Subcutaneous adipose tissue (tissue), 4 donors: Measurements from ENCODE around the gene ZNF608. TPM values are rescaled to one million over a fixed set of nuclear protein-coding genes. Genes with fewer than 3 reads are reported as not detected.

Source experiments
- total RNA-seq, 4 donors: library from RNA; depleted of rRNA; stranded (reverse); fragments of >200 nt; gene quantifications; one replicate each; pipeline ENCODE4 v1.1.0, GENCODE V29; 2016
- TF ChIP-seq, protein P1 (sequence below): fragments of 450-650 bp; IDR thresholded peaks from one replicate; pipeline ENCODE4 v1.5.1; 2016; ENCODE audit warnings: low read depth, mild to moderate bottlenecking, control low read depth, antibody characterized with exemption, moderate library complexity

The ZNF608 gene
- total RNA-seq, 4 donors from 2014 or later: 8.0 to 17.2 (median 10.8) TPM

DNA sequence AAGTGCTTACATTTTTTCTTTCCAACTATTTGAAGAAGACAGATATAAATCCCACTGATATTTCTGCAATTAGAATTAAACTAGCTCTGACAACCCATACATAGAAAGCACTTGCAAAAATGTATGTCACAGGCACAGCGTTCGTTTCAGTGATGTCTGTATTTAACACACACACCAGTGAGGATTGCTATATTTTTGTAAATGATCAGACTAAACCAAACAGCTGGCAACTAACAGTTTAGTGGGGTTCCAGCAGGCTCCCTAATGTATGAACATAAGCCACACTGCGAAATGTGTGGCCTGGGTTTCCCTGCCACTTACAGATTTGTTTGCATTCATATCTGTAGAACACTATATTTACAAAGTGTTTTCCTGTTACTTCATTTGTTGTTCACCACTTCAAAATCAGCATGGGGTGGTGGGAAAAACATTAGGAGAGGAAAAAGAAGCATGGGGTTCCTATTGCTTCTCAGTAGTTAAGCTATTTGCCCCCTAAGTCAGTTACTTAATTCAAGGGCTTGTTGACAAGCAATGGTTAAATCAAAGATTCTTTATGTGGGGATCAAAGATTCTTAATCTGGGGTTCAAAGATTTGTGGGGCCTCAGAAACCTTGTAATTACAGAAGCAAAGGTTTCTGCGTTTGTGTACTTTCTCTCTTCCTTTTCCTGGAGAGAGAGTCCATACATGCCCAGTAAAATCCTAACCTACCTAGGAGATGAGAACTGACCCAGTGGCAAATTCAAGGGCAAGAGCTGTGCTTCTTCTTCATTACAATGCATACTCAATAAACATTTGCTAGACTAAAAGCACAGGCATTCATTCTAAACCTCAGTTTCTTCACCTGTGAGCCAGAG lies 27.1 kb downstream of the ZNF608 start:
- TF ChIP-seq, protein P1, sequence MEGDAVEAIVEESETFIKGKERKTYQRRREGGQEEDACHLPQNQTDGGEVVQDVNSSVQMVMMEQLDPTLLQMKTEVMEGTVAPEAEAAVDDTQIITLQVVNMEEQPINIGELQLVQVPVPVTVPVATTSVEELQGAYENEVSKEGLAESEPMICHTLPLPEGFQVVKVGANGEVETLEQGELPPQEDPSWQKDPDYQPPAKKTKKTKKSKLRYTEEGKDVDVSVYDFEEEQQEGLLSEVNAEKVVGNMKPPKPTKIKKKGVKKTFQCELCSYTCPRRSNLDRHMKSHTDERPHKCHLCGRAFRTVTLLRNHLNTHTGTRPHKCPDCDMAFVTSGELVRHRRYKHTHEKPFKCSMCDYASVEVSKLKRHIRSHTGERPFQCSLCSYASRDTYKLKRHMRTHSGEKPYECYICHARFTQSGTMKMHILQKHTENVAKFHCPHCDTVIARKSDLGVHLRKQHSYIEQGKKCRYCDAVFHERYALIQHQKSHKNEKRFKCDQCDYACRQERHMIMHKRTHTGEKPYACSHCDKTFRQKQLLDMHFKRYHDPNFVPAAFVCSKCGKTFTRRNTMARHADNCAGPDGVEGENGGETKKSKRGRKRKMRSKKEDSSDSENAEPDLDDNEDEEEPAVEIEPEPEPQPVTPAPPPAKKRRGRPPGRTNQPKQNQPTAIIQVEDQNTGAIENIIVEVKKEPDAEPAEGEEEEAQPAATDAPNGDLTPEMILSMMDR: no peak

DNA sequence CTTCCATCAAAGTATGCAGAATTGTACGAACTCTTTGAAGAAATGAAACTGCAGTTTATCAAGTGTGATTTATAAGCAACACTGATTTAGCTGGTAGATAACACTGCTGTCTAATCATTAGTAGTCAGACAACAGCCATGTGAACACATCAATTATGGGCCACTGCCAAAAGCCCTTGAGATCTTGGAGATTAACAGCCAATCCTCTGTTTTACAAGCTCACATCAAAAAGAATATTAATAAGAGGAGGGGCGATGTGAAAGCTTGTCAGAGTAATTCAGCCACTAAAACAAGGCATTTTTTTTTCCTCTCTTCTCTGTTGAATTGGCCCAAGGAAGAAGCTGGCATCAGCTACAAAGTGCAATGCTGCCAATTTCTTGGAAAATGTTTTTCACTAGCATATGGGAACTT lies 28.1 kb downstream of the ZNF608 start:
- TF ChIP-seq, protein P1: no peak

DNA sequence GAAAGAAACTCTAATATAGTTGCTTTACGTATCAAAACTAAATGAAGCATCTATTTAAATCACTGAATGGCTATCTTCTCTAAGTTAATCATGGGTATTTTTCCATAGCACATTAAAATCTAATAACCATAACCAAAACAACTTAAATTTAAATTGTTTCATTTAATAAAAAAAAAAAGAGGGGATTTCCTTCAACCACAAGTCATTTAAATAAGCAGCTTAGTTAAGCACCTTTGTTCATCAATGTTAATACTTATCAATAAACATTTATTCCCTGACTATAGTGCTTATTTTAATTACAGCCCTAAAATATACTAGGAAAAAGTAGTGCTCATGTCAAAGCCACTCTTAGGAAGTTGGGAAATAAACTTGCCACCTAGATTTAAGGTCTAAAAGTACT lies 30.3 kb downstream of the ZNF608 start:
- TF ChIP-seq, protein P1: no peak

DNA sequence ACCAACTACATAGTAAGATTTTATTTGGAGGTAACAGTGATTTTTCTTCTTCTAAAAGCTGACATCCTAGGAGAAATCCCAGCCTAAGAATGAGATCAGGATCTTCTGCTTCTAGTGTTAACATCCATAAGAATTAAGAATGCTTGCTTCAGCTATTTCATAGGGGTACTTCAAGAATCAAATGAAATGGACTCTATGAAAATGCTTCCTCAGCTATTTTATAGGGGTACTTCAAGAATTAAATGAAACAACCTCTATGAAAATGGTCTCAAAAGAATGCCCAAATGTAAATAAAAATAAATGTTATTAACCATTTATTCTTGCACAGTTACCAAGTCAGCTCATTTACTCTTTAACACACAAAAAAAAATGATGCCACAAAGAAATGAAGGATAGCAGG lies 31.5 kb downstream of the ZNF608 start:
- TF ChIP-seq, protein P1: no peak

DNA sequence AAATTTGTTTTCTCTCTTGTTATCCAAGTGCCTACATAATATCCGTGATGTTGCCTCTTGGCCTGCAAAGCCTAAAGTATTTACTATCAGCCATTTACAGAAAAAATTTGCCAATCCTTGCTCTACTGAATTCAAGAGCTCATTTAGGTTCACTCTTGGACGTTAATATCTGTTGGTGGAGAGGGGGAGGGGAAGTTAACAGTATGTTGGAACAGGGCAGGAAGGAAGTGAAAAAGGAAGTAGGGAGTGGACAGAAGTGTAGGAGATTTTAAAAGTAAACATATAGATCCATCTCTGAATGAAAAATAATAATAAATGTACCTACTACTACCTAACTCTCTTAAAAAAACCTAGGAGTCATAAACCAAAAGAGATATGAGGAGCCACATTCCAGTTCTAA lies 32.8 kb downstream of the ZNF608 start:
- TF ChIP-seq, protein P1: no peak

DNA sequence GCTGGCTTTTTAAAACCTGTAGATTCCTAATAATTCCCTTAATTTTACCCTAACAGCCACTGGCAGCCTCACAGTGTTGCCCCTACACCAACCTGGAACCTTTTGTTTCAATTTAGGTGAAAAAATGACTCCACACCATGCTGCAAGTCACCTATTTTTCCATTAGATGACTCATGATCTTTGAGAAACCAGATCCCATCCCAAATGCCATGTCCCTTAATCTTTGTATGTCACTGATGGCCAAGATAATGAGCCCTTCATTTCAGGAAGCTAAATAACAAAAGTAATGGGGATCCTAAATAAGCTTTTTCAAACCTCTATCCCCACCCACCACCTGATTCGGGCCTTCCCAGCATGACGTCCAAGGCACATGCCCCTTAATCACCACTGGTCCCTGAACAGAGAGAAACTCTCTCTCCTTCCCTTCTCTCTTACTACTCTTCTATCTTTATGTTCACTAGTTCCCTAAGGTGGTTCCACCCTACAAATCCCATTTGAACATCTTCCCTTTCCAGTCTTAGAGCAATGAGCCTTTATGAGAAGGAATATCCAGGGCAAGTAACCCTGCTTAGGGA lies 33.6 kb downstream of the ZNF608 start:
- TF ChIP-seq, protein P1: no peak

DNA sequence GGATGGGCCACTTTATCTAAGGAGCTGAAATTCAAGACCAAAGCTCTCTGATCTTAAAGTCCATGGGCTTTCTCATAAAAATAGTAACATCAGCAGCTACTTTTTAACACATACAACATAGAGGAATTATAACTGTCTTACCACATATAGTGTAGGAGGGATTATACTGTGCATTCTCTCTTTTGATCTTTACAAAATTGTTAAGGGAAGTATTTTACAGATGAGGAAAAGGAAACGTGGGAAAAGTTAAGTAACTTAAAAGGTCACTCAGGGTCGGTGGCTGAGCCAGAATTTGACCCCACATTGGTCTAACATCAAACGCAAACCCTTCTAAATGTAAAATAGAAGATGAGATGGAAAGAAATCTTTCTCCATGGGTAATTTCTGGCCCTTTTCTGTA lies 38.4 kb downstream of the ZNF608 start:
- TF ChIP-seq, protein P1: no peak
